Cerebellar cortex (tissue), 1 donor: ENCODE measurements around the gene SLC1A2.
A peak's percentile ranks its signal among the peaks of the same experiment; 100 is the strongest.

Source experiments
- DNase-seq: peaks from one replicate; pipeline ENCODE4 v3.0.0-alpha.2; 2015; ENCODE audit warnings: low spot score

SLC1A2 gene

GRCh38 chr11:35419184-35419829, at the start of gene SLC1A2:
SLC1A2 (minus strand) TSS chr11:35419558; CDS start chr11:35418966, 592 bp downstream.
- DNase-seq: peak; percentile 66

- no peak for DNase-seq
Measured at GRCh38 chr11:35466058-35466457, 46.7 kb upstream of the SLC1A2 start.

- DNase-seq: no peak
Measured at GRCh38 chr11:35464308-35464707, 45.0 kb upstream of the SLC1A2 start.

DNA sequence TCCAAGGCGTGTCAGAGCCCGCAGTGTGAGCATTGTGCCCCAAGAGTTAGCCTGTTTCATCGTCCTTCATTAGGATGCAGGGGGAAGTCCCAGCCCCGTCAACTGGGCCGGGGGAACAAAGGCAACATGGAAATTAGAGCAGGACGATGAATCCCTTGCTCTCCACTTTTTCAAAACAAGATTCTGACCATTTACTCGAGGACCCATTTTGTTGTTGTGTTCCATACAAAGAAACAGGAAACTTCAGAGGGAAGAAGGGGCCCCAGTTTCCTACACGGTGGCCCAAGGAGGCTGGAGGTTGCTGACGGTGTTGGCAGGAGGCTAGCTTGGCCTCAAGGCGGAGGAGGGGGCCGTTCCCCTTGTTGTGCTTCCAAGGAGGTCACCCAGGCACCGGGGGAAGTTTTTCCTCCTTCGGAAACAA, 44.0 kb upstream of the SLC1A2 start:
- DNase-seq: no peak

DNA sequence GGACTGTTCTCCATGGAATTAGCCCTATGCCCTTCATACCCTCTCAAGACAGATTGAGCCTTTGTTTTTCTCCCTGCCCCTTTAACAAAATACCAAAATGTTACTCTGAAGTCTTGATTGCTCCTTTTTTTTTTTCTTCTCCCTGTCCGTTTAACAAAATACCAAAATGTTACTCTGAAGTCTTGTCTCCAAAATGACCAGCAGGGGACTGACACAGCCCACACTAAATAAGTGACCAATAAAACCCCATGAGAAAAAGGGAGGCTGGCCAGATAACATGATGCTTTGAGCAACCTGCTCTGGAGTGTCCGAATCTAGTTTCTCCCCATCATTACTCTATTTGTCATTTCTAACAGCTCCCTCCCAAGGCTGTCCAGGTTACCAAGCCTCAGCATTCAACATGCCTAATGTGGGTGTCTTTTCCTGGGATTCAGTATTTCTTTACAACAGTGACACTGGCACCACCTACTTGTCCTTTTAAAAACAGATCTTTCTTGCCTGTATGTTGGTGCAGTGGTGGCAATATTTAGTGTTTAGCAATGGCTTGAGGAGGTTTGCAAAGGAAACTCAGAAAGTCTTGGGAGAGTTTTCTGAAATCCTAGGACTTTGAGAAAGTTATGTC, 42.7 kb upstream of the SLC1A2 start:
- DNase-seq: no peak

DNA sequence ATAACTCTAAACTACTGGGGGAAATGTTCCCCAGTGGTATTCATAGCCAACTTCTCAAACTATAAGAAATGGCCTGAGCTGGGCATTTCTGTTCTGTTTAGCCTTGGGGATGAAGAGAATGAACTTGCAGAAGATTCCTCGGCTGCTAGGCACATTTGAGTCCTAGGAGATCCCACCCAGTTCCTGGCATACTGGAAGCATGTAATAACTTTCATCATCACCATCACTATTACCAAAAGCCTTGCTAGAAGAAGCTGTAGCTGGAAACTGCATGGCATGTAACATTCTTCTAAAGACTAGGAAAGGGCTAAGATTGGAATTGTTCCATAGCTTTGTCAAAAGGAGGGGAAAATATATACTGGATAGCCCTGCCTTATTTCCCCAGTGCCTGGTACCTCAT, 40.1 kb upstream of the SLC1A2 start:
- no peak for DNase-seq

DNA sequence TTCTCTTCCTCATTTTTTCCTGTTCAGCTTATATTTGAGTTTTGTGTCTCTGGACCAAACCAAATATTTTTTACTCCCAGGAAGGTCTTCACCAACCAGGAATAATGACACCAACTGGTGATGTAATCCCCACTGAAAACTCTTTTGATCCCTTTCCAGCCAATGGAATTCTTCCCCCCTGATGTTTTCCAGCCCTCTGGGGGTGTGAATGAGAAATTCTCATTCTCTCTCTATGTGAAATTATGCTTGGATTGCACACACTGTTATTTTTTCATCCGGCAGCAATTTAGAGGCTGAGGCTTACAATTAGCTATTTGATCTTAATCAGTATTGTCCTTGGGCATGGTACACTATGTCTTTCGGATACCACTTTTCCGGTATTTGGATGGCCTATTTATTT, 39.5 kb upstream of the SLC1A2 start:
- DNase-seq: no peak

DNA sequence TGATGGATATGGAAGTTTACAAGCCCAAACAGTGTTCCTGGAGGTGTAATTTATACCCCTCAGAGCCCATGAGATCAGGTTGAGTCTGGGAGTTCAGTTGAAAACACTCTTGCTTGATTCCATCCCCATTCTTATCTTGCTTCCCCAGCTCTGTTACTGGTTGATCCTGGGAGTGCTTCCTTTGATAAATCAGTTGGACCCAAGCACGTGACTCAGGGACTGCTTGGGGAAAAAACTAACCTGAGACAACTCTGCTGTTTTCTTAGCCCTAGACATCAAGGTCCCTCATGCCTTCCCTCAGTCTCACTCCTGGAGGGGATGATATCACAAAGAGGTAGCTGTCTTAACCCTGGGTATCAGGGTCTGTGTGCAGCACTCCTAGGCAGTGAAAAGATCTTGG, 35.0 kb upstream of the SLC1A2 start:
- DNase-seq: no peak

DNA sequence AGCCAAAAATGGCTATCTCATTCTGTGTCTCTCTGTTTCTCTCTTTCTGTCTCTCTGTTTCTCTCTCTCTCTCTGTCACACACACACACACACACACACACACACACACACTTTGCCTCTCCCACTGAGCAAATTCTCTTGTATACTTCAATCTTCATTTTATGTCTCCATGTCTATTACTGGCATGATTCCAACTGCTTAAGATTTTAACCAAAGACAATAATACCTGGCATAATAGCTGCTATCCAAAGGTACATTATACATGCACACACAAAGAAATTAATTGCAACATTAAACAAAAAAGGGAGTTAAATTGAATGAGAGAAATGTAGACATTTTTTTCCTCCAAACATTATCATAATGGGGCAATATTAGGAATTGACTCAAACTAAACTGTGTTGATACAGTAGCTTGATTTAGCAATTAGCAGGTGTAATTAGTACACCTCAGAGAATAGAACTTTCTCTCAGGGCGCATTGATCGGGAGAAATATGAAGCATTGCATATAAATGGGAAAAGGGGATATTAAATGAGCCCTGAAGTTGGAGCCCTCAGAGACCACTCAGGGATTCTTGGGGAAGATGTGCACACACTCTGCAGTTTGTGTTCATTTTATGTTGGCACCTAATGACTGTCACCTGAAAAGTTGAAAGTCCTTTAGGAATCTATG, 17.4 kb upstream of the SLC1A2 start:
- no peak for DNase-seq

- DNase-seq: no peak
Measured at GRCh38 chr11:35433588-35433987, 14.2 kb upstream of the SLC1A2 start.

- no peak for DNase-seq
Measured at GRCh38 chr11:35432464-35432863, 13.1 kb upstream of the SLC1A2 start.

GRCh38 chr11:35427071-35427470, 7.7 kb upstream of the SLC1A2 start:
- peak; percentile 15 for DNase-seq

GRCh38 chr11:35426351-35426750, 7.0 kb upstream of the SLC1A2 start:
- DNase-seq: no peak

- DNase-seq: no peak
Measured at GRCh38 chr11:35425603-35426212, 6.3 kb upstream of the SLC1A2 start.

DNA sequence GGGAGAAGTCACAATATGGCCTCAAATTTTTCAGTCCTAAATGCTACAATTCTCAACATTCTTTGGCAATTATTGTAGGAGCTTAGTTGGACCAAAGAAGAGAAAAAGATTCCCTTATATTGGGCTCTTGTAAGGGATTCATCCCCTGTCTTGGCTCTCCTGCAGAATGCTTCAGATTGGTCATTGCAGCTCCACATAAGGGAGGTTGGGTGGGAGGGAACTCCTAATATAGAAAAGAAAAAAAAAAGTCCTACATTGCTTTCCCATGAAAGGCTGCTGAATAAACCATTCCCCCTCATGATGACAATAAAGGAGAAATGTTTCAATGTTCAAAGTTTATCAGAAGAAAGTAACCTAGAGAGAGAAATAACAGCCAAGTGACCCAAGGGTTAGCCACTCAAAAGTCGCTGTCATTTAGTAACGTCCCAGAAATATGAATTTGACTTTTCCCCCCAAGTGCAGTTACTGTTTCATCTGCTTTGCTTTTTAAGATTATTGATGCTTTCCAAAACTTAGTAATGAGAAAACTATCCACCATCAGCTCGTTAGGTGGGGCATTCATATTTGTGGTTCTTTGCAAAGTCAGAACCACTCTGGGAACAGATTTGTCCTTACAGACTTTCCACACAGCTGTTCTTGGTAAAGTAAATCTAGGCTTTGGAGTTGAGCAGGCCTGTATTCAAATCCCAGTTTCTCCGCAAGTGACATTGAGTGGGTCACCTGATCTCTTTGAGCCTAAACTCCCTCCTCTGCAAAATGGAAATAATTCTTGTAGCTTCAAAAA, 5.0 kb upstream of the SLC1A2 start:
- DNase-seq: no peak

- DNase-seq: peak; percentile 12
Measured at GRCh38 chr11:35420371-35420770, 1.0 kb upstream of the SLC1A2 start.

DNA sequence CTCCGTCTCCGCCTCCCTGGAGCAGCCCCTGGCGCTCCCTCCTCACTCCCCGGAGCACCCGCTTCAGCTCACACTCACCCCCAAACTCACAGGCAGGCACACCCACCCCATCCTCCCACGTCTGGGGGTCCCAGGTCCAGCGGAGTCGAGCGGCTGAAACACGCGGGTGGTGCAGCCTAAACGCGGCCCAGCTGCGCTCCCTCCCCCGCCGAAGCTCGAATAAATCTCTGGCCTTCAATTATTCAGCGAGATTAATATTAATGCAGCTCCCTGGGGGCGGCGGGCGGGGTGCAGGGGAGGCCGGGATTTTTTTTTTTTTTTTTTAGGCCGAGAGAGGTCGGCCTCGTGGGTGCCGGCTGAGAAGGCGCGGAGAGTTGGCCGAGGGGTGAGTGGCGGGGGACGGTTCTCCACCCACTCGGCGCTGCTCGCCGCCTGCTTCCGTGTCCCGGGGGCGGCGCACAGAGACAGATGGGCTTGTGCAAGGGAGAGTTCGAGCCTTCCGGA, 524 bp upstream of the SLC1A2 start:
- DNase-seq: peak; percentile 13

- DNase-seq: peak; percentile 62
Measured at GRCh38 chr11:35418282-35419183, 825 bp downstream of the SLC1A2 start.

GRCh38 chr11:35415487-35415886, 3.9 kb downstream of the SLC1A2 start:
- no peak for DNase-seq

GRCh38 chr11:35414776-35415175, 4.6 kb downstream of the SLC1A2 start:
- DNase-seq: no peak

GRCh38 chr11:35414311-35414710, 5.0 kb downstream of the SLC1A2 start:
- no peak for DNase-seq
